Testis (tissue), 5 donors: ENCODE measurements around the gene CYB5R4. TPM values are rescaled to one million over a fixed set of nuclear protein-coding genes. Genes with fewer than 3 reads are reported as not detected.

Experiments used
- DNase-seq: peaks from one replicate; pipeline ENCODE4 v3.0.0-alpha.2; 2019
- H3K27ac ChIP-seq, 2 donors: fragments of 200-600 bp; sonication (generic); one replicate each; pipeline ENCODE4 v1.5.1; 2019
- H3K27me3 ChIP-seq: fragments of 200-600 bp; sonication (generic); one replicate; pipeline ENCODE4 v1.5.1; 2019
- H3K36me3 ChIP-seq: fragments of 200-600 bp; sonication (generic); one replicate; pipeline ENCODE4 v1.5.1; 2017; ENCODE audit warnings: low read depth; ENCODE audit errors: missing control alignments
- H3K4me1 ChIP-seq: fragments of 200-600 bp; sonication (generic); one replicate; pipeline ENCODE4 v1.5.1; 2019
- H3K4me3 ChIP-seq, 2 donors: fragments of 200-600 bp; sonication (generic); one replicate each; pipeline ENCODE4 v1.5.1; 2017 to 2019
- H3K9me3 ChIP-seq: fragments of 200-600 bp; sonication (generic); one replicate; pipeline ENCODE4 v1.5.1; 2017
- POLR2A ChIP-seq: fragments of 450-650 bp; IDR thresholded peaks from one replicate; pipeline ENCODE4 v1.6.1; 2017; ENCODE audit warnings: antibody characterized with exemption, mild to moderate bottlenecking, moderate library complexity
- WGBS, 2 donors: methylation state at CpG; one replicate each; pipeline ENCODE4 v1.1.5; 2018; 5-methylcytosine and 5-hydroxymethylcytosine counted together
- intact Hi-C: fragments of 100-400 bp; cut with DNase I; formaldehyde crosslinking; loops from one replicate; pipeline ENCODE4 v1.15.1; 2023; ENCODE audit warnings: low total_unique reads
- long read RNA-seq, 2 donors: transcript quantifications; one replicate each; lab custom pipeline, GENCODE V29; 2026
- polyA plus RNA-seq: library from polyadenylated mRNA; stranded (reverse); fragments of 350-450 nt; fragmentation: Illumina TruSeq; extraction: RNeasy Lipid Tissue Mini Kit (QIAGEN cat#74804); gene quantifications from one replicate; pipeline ENCODE4 v1.2.3, GENCODE V29; 2014; ENCODE audit warnings: low read depth, low replicate concordance; ENCODE audit not compliant: insufficient read depth
- total RNA-seq, 2 donors: library from RNA; depleted of rRNA; stranded (reverse); fragments of >200 nt; gene quantifications; one replicate each; pipeline ENCODE4 v1.2.3, GENCODE V29; 2016
- TF ChIP-seq, protein P1 (sequence below), 3 experiments: fragments of 450-650 bp in 2 of 3; fragments of 200-600 bp in 1 of 3; sonication (generic) in 1 of 3; IDR thresholded peaks; one replicate each; pipeline ENCODE4 v1.5.1; 2016 to 2019; ENCODE audit warnings: antibody characterized with exemption in 3 of 3, mild to moderate bottlenecking in 2 of 3, moderate library complexity in 1 of 3

Gene CYB5R4, protein sequence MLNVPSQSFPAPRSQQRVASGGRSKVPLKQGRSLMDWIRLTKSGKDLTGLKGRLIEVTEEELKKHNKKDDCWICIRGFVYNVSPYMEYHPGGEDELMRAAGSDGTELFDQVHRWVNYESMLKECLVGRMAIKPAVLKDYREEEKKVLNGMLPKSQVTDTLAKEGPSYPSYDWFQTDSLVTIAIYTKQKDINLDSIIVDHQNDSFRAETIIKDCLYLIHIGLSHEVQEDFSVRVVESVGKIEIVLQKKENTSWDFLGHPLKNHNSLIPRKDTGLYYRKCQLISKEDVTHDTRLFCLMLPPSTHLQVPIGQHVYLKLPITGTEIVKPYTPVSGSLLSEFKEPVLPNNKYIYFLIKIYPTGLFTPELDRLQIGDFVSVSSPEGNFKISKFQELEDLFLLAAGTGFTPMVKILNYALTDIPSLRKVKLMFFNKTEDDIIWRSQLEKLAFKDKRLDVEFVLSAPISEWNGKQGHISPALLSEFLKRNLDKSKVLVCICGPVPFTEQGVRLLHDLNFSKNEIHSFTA
- total RNA-seq (10 to 100 TPM; 18.2 to 20.5 TPM), polyA plus RNA-seq (53.5 TPM)
- long read RNA-seq, donor 1, full-length matches to known transcripts: 5 of 5 reads
- long read RNA-seq, donor 1, partial matches to known transcripts: 0 of 5 reads
- long read RNA-seq, donor 1, other reads (novel, unspliced or antisense): 0 of 5 reads
- long read RNA-seq, donor 2, full-length matches to known transcripts: 1 of 1 reads
- long read RNA-seq, donor 2, partial matches to known transcripts: 0 of 1 reads
- long read RNA-seq, donor 2, other reads (novel, unspliced or antisense): 0 of 1 reads

DNA sequence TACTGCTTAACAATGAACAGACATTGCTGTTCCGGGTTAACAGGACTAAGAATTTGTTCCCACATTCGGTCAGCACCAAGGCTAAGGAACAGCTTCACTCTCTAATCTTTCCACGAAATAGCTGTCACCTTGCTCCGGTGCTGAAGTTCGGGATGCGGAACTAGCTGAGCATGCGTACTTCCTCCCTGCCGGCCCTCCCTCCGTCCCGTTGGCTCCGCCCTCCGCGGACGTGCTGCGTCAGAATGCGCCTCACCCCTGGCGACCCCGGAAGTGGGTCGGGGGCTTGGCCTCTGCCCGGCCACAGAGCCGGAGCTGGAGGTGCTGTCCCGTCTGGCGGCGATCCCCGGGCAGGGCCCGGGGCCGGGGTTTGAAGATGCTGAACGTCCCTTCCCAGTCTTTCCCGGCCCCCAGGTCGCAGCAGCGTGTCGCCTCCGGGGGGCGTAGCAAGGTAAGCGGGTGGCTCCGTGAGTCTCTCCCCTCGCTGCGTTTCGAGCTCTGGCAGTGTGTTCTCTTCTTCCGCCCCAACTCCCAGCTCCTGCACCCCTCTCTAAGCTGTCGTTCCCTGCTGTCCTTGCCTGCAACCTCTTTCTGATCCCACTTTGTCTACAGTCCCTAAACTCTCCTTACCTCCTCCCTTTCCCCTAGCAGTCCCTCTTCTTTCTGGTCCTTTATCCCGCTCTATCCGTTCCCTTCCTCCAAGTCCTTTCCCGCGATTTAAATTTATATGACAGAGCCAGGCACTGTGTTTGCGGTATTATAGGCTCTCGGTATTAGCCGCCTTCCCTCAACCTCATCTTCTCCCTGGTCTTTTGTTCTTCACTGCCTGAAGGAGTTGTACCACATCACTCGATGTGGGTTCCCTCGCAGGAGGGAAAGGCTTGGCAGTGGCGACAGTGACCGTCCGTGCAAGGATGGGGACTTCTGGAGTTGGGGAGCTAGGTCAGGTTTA lies at the start of gene CYB5R4:
Gene CYB5R4 (plus strand): TSS at position 280 of the 949 bp plus-strand sequence. CDS start 94 bp downstream, at position 374.
- Histone ChIP-seq H3K27ac (peak within 1 kb of the TSS; percentile 77 to 89), H3K9me3 (no peaks in the 10 kb centered on the region), H3K27me3 (no peaks in the 10 kb centered on the region), H3K4me1 (peaks cover 7% of the 10 kb centered on the region), H3K4me3 (peak within 1 kb of the TSS; percentile 86), H3K36me3 (no peaks in the 10 kb centered on the region)
- DNase-seq: peak; percentile 97
- intact Hi-C loops: no loop called here
- 0 to 1% methylated on average over 33 to 53 of the region's 53 CpGs for WGBS, 2 donors
- TF ChIP-seq, protein P1, sequence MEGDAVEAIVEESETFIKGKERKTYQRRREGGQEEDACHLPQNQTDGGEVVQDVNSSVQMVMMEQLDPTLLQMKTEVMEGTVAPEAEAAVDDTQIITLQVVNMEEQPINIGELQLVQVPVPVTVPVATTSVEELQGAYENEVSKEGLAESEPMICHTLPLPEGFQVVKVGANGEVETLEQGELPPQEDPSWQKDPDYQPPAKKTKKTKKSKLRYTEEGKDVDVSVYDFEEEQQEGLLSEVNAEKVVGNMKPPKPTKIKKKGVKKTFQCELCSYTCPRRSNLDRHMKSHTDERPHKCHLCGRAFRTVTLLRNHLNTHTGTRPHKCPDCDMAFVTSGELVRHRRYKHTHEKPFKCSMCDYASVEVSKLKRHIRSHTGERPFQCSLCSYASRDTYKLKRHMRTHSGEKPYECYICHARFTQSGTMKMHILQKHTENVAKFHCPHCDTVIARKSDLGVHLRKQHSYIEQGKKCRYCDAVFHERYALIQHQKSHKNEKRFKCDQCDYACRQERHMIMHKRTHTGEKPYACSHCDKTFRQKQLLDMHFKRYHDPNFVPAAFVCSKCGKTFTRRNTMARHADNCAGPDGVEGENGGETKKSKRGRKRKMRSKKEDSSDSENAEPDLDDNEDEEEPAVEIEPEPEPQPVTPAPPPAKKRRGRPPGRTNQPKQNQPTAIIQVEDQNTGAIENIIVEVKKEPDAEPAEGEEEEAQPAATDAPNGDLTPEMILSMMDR (IDR thresholded peaks at IDR 0.05): peak in 2 of 3 experiments; percentile 22 to 51
- peak; percentile 27 for TF ChIP-seq POLR2A

DNA sequence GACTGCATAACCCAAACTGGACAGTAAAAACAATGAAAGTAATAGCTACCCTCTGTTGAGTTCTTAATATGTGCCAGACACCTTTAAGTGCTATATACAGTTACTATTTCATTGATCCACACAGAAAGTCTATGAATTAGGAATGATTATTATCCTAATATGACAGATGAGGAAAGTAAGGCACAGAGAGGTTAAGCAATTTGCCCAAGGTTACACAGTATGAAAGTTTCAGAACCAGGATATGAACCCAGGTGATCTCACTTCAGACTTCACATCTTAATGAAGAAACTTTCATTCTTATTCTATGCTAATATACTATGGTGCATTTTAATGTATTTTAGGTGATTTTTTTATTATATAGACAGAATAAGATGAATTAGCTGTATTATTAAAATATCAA lies 46.9 kb upstream of the CYB5R4 start:
- no peak overlapping the region for H3K27ac ChIP-seq
- DNase-seq: no peak
- no peaks in the 10 kb centered on the region for H3K36me3 ChIP-seq
- no peaks in the 10 kb centered on the region for H3K9me3 ChIP-seq
- H3K27me3 ChIP-seq: no peaks in the 10 kb centered on the region
- intact Hi-C loops: no loop called here
- H3K4me1 ChIP-seq: no peaks in the 10 kb centered on the region
- TF ChIP-seq, protein P1 (IDR thresholded peaks at IDR 0.05): no peak
- no peak for TF ChIP-seq POLR2A
- no peak overlapping the region for H3K4me3 ChIP-seq

GRCh38 chr6:83815631-83816272 lies 43.7 kb upstream of the CYB5R4 start:
- H3K9me3 ChIP-seq: no peaks in the 10 kb centered on the region
- no peak for TF ChIP-seq POLR2A
- TF ChIP-seq, protein P1 (IDR thresholded peaks at IDR 0.05): no peak

GRCh38 chr6:83822629-83823169 lies 36.8 kb upstream of the CYB5R4 start:
- H3K4me3 ChIP-seq: no peak overlapping the region
- no peaks in the 10 kb centered on the region for H3K27me3 ChIP-seq
- H3K36me3 ChIP-seq: no peaks in the 10 kb centered on the region
- TF ChIP-seq POLR2A: no peak
- TF ChIP-seq, protein P1 (IDR thresholded peaks at IDR 0.05): no peak
- H3K27ac ChIP-seq: no peak overlapping the region
- 81 to 86% methylated on average over 3 of the region's 3 CpGs for WGBS, 2 donors
- intact Hi-C loops: no loop called here
- DNase-seq: no peak
- H3K4me1 ChIP-seq: no peaks in the 10 kb centered on the region
- H3K9me3 ChIP-seq: no peaks in the 10 kb centered on the region

More at GRCh38 chr6:83815631-83816272, 43.7 kb upstream of the CYB5R4 start:
- H3K4me3 ChIP-seq: no peak overlapping the region
- H3K4me1 ChIP-seq: no peaks in the 10 kb centered on the region
- DNase-seq: no peak
- H3K27me3 ChIP-seq: no peaks in the 10 kb centered on the region
- intact Hi-C loops: no loop called here
- no peaks in the 10 kb centered on the region for H3K36me3 ChIP-seq
- 42 to 48% methylated on average over 2 of the region's 2 CpGs for WGBS, 2 donors
- H3K27ac ChIP-seq: no peak overlapping the region
